ENCODE data around the gene ARHGEF6. TPM values are rescaled to one million over a fixed set of nuclear protein-coding genes. Genes with fewer than 3 reads are reported as not detected.
"Not testable (repeated sequence)": the region's sequence is repeated elsewhere in the genome, so short reads cannot be mapped to it uniquely, and the experiment has no call there.

Gene ARHGEF6, protein sequence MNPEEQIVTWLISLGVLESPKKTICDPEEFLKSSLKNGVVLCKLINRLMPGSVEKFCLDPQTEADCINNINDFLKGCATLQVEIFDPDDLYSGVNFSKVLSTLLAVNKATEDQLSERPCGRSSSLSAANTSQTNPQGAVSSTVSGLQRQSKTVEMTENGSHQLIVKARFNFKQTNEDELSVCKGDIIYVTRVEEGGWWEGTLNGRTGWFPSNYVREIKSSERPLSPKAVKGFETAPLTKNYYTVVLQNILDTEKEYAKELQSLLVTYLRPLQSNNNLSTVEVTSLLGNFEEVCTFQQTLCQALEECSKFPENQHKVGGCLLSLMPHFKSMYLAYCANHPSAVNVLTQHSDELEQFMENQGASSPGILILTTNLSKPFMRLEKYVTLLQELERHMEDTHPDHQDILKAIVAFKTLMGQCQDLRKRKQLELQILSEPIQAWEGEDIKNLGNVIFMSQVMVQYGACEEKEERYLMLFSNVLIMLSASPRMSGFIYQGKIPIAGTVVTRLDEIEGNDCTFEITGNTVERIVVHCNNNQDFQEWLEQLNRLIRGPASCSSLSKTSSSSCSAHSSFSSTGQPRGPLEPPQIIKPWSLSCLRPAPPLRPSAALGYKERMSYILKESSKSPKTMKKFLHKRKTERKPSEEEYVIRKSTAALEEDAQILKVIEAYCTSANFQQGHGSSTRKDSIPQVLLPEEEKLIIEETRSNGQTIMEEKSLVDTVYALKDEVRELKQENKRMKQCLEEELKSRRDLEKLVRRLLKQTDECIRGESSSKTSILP
- total RNA-seq (2014; rRNA removed; shearing (Covaris generic)): 2.7 and 3.4 TPM in 2 replicates
- polyA plus RNA-seq (2014; cell fraction: nucleus; rRNA removed): 1.5 and 2.0 TPM in 2 replicates

DNA sequence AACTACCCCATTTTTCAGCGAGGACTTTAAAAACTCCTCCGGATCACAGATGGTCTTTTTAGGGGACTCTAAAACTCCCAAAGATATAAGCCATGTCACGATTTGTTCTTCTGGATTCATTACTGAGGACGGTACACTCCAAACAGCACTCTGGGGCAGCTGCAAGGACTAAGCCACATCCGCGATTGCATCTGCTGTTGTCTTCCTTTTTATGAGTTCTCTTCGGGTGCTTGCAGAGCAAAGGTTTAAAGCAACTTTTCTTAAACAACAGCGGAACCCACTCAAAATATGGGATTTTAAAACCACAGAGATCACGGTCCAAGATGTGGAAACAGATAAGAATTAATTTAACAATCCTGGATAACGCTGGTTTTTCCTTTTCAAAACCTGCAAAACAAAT lies at the start of gene ARHGEF6:
TSS of gene ARHGEF6 (minus strand) at position 170 of the 400 bp plus-strand sequence. CDS start at position 120, 50 bp downstream.
- DNase-seq (ENCODE audit: extremely low read depth, low read depth): no peak

DNA sequence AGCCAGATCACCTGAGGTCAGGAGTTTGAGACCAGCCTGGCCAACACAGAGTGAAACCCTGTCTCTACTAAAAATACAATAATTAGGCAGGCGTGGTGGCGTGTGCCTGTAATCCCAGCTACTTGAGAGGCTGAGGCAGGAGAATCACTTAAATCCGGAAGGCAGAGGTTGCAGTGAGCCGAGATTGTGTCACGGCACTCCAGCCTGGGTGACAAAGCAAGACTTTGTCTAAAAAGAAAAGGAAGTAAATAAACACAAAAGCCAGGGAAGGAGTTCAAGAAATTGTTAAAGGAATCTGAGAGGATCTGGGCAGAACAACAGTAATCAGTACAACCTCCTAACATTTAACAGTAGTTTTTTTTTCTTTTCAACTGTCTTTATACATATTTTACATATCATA lies 48.7 kb upstream of the ARHGEF6 start:
- no peak for DNase-seq (ENCODE audit: extremely low read depth, low read depth)

DNA sequence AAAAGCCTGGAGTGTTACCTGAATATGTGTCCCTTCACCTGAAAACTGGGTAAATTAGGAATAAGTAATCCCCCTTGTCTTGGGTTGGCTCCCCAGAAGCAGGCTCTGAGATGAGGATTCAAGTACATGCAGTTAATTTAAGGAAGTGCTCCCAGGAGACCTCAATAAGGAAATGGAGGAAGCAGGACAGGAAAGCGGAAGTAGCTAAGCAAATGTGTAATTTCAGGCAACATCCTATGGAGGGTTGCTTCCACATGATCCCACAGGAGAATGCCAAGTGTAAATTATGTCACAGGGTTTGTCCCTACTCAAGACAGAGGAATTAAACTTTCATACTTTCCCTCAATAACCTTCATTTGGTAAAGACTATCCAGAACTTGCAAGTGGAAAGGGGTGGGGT lies 48.1 kb upstream of the ARHGEF6 start:
- DNase-seq (ENCODE audit: extremely low read depth, low read depth): no peak

DNA sequence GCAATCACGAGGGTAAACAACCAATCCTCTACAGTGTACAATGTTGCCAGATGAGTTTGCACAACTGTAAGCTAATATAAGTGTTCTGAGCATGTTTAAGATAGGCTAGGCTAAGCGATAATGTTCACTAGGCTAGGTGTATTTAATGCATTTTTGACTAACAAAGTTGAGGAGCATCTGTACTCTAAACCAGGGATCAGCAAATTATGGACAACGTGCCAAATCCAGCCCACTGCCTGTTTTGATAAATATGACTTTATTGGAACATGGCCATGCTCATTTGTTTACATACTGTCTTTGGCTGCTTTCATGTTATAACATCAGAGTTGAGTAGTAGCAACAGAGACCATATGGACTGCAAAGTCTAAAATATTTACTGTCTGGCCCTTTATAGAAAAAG lies 46.3 kb upstream of the ARHGEF6 start:
- no peak for DNase-seq (ENCODE audit: extremely low read depth, low read depth)

DNA sequence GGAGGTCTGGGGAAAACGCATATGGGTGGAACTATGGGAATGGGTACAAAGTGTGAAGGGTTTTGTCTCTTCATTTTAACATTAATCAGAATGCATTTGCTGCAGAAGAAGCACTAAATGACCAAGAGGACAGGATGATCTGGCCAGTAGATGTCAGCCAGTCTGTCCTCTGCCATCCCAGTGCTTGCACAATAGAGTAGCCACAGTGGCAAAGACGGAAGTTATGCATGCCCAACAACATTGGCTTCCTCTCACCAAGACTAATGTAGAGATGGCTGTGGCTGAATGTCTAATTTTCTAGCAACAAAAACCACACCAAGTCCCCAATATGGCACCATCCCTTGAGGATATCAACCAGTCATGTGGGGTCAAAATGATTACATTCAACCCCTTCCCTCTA lies 45.0 kb upstream of the ARHGEF6 start:
- DNase-seq (ENCODE audit: extremely low read depth, low read depth): no peak

DNA sequence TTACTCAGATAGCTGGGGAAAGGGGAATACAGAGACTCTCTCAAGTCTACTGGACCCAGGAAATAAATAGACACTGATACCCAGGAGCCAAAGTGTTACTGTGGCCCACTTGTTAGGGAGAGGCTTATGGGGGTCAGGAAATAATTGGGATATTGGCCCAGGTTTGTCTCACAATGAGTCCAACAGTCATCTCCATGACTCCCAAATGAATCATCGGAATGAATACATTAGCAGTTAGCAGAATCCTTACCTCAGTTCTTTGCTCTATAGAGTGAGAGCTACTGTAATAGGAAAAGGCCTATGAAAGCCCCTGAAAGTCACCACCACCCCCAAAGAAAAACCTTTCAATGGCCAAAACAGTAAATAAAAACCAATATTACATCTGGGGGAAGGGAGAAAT lies 42.4 kb upstream of the ARHGEF6 start:
- no peak for DNase-seq (ENCODE audit: extremely low read depth, low read depth)

DNA sequence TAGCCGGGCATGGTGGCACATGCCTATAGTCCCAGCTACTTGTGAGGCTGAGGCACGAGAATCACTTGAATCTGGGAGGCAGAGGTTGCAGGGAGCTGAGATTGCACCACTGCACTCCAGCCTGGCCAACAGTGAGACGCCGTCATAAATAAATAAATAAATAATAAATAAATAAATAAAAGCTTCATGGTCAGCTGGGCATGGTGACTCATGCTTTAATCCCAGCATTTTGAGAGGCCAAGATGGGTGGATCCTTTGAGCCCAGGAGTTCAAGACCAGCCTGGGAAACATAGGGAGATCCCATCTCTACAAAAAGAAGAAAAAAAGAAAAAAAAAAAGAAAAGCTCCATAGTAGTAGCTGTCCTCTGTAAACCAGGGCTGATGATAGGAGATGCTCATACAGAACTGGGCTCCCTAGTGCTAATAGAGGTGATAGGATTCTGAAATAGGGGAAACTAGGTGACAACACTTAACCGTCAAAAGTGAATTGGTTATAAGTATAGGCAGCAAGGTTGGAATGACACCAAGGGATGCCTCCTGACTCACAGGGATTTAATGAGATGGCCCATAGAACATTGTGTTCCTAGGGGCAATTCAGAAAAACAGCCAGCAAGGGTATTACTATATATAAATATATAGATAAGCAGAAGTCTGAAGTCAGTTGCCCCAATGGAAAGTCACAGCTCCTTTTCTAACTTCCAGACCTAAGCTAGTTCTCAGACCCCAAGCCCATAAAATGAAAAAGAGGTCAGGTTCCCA lies 41.8 kb upstream of the ARHGEF6 start:
- DNase-seq (ENCODE audit: extremely low read depth, low read depth): no peak

DNA sequence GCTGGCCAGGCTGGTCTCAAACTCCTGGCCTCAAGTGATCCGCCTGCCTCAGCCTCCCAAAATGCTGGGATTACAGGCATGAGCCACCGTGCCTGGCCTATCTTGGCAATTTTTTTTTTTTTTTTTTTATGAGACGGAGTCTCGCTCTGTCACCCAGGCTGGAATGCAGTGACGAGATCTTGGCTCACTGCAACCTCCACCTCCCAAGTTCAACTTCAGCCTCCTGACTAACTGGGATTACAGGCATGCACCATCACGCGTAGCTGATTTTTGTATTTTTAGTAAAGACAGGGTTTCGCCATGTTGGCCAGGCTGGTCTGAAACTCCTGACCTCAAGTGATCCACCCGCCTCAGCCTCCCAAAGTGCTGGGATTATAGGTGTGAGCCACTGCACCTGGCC lies 39.0 kb upstream of the ARHGEF6 start:
- DNase-seq (ENCODE audit: extremely low read depth, low read depth): not testable (repeated sequence)

DNA sequence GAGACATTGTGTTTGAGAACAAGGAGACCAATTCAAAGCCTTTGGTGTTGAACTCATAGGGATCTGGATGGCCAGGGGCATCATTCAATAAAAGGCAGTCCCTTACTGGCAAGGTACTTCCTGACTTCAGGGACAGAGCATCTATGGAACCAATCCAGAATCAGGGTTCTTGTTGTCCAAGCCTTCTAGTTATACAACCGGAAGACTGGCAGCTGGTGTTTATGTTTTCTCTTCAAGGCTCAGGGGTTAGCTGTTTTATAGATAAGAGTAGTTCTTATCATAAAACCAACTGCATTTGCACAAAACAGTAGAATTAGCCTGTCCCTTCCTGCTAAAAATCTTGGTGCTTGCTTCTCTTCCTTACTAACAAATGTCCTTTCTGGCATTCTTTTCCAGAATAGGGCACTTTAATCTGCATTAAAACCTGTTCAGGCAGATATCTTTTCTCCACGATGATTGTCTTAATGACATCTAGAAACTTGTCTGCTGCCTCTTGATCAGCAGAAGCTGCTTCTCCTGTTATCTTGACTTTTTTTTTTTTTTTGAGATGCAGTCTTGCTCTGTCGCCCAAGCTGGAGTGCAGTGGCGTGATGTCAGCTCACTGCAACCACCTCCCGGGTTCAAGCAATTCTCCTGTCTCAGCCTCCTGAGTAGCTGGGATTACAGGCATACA lies 38.4 kb upstream of the ARHGEF6 start:
- DNase-seq (ENCODE audit: extremely low read depth, low read depth): no peak

DNA sequence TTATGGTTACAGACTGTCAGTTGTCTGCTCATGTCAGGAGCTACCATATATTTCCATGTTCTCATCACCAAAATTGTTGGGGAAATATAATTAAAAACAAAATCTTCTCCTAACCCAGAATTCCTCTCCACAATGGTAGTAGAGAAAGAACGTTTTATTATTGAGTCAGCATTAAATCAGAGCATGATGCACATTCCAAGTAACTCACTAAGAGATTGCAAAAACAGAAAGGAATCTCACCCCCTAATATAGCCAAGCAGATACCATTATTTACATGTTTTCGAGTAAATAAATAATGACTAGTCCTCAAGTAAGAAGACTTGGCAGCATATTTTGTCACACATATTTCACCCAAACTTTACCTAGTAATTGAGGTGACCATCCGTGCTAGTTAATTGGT lies 36.2 kb upstream of the ARHGEF6 start:
- DNase-seq (ENCODE audit: extremely low read depth, low read depth): no peak

DNA sequence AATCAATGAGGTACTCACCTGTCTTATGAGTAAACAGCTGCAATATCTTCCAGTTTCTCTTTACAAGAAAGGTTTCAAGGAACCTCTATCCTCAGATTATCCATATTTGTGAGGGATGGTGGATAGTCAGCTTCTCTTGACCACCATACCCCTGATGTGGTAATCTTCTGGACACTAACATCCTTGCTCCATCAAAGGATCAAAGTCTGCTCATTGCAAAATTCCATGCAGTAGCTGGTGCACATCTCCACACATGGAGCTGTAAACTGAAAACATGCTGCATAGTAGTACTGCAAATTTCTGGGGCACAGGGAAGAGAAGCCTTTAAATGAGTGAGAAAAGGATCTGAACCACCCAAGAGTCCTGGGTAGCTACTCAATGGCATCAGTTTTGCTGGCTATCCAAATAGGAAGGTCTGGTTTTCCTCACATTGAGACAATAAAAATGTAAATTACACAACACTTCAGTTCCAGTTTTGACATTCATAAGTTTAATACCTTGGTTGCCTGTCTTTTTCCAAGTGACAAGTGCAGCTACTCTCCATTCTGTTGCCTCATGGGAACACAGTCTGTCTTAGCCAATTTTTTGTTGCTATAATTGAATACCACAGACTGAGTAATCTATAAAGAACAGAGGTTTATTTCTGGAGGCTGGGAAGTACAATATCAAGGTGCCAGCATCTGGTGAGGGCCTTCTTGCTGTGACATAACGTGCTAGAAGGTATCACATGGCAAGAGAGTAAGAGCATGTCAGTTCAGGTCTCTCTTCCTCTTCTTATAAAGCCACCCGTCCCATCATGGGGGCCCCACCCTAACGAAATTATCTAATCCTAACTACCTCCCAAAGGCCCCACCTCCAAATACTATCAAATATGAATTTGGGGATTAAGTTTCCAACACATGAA lies 34.4 kb upstream of the ARHGEF6 start:
- DNase-seq (ENCODE audit: extremely low read depth, low read depth): no peak

DNA sequence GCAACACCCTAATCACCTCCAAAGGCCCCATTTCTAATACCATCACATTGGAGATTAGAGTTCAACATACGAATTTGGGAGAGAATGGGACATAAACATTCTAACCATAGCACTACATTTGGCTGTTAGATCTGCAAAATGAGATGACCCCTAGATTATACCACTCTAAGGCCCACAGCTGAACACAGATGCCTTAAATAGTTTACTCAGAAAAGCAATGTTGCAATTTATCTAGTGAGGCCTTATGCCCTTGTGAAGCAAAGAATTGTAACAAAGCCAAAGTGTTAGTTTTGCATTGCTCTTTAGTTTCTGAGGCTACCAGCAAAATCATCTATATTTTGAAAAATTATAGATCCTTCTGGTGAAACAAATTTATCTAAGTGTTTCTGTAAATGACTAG lies 31.6 kb upstream of the ARHGEF6 start:
- DNase-seq (ENCODE audit: extremely low read depth, low read depth): no peak

DNA sequence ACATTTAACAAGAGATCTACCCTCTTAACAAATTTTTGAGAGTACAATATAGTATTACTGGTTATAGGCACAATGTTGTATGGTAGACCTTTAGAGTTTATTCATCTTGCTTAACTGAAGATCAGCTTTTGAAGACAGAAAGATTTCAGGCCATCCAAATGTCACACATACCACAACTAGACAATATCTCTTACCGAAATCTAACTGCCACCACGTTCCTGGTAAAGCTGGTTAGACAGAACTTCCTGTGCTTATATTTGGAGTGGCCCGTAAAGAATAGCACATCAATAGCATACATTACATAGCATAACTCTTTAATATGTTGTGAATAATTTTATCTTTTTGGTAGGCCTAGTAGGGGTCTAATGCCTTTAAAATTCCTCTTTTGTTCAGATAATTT lies 29.8 kb upstream of the ARHGEF6 start:
- no peak for DNase-seq (ENCODE audit: extremely low read depth, low read depth)

DNA sequence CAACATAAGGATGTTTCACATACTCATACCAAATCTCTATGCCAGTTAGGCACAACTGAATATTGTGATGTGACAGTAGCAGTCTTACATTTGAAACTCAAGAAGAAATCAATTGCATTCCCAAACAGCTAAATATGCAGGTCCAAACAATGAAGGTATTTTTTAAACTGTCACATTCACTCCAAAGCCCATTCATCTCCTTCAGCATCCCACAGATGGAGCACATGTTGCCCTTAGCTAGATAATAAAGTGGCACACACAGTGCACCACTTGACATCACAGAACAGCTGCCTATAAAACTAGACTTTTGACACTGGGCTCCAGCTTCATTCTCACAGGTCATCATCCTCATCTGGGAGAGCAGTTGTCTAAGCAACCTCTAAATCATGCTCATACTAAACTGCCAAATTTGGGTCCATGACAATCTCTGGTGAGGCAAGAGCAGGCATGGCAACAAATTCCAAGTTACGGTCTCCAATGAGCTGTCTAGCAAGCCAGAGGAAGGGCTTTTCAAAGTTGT lies 26.2 kb upstream of the ARHGEF6 start:
- DNase-seq (ENCODE audit: extremely low read depth, low read depth): no peak

DNA sequence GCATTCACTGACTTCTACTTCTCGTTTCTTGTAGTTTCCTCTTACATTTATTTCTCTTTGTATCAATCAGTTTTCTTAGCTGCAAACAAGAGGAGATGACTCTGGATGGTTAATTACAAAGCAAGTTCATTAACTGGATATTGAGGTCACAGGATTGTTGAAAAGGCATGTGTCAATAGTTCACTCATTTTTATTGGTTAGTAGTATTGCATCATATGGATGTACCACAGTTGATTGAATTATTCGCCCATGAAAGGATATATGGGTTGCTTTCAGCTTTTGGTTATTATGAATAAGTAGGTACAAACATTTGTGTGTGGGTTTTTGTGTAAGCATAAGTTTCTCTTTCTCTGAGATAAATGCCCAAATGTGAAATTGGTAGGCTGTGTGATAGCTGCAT lies 21.8 kb upstream of the ARHGEF6 start:
- DNase-seq (ENCODE audit: extremely low read depth, low read depth): no peak

DNA sequence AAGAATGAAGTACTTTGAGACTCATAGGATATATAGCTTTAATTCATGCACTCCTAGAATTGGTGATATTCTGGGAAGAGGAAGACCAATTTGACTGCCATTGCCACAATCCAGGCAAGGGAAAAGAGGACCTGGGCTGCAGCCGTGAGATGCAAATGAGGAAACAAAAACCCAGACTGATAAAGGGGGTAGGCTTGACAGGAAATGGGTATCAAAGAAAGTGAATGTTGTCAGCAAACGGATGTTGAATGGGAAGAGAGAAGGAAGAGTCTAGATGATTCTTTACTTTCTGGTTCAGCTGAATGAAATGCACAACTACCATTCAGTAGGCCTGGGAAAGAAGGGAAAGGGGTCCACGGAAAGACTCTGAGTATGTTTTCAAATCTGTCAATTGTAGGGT lies 17.1 kb upstream of the ARHGEF6 start:
- no peak for DNase-seq (ENCODE audit: extremely low read depth, low read depth)

DNA sequence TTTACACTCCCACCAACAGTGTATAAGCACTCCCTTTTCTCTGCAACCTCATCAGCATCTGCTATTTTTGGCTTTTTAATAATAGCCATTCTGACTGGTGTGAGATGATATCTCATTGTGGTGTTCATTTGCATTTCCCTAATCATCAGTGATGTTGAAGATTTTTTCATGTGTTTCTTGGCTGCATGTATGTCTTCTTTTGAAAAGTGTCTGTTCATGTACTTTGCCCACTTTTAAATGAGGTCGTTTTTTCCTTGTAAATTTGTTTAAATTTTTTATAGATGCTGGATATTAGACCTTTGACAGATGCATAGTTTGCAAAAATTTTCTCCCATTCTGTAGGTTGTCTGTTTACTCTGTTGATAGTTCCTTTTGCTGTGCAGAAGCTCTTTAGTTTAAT lies 14.4 kb upstream of the ARHGEF6 start:
- not testable (repeated sequence) for DNase-seq (ENCODE audit: extremely low read depth, low read depth)

DNA sequence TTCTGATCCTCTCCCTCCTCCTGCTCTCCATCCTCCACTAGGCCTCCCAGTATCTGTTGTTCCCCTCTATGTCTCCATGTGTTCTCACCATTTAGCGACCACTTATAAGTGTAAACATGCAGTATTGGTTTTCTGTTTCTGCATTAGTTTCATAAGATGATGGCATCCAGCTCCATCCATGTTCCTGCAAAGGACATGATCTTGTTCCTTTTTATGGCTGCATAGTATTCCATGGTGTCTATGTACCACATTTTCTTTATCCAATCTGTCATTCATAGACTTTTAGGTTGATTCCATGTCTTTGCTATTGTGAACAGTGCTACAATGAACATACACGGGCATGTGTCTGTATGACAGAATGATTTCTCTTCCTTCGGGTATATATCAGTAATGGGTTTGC lies 13.9 kb upstream of the ARHGEF6 start:
- DNase-seq (ENCODE audit: extremely low read depth, low read depth): not testable (repeated sequence)

DNA sequence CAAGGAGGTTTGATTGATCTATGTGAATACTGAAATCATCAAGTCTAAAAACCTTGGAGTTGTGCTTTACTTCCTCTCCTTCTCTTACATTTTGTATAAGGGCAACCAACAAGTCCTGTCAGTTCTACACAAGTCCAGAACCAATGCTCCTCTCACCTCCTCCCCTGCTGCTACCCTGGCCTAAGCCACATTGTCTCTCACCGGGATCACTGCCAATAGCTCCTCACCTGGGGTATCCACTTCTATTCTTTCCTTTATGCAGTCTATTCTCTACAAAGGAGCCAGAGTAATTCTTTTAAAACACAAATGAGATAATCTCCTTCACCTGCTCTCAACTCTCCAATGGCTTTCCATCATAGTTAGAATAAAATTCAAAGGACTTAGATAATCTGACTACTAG lies 13.3 kb upstream of the ARHGEF6 start:
- no peak for DNase-seq (ENCODE audit: extremely low read depth, low read depth)

Data from NCI-H460 (cell line).